ENCODE results near the gene SLC37A1. TPM values are rescaled to one million over a fixed set of nuclear protein-coding genes. Genes with fewer than 3 reads are reported as not detected.

Gene SLC37A1
- total RNA-seq, 2 experiments from 2014 or later, result 18.9 to 19.2 TPM

DNA sequence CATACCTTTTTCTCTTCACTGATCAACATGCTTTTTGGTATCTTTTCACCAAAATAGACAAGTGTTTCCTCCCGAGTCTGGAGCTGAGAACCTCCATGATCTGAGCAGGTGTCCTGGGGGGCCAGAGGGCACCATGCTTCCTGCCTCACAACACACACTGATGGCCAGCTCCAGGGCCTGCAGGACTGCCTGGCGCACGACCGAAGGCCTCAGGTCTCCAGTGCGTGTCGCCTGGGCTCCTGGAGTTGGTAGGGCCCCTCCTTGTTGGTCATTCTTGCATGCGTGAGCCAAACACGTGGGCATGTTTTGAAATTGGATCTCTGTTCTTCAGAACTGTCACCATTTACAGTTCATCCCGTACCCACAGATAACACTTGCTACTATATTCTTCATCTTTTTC is 64.4 kb downstream of the SLC37A1 start:
- H3K36me3 Mint-ChIP-seq (ENCODE audit: low read depth), result peaks cover 23% of the 10 kb centered on the region
- H3K4me1 Mint-ChIP-seq (ENCODE audit: low read depth), result no peaks in the 10 kb centered on the region
- ChIA-PET POLR2A (no interaction called here), CTCF (interaction anchor here (1.0 kb wide), 1 partner anchor 13 kb away, joined by 3 read pairs; no protein-coding TSS in a partner anchor)
- ATAC-seq (no peak), DNase-seq (no peak)
- H3K27ac Mint-ChIP-seq, result no peak overlapping the region
- no peaks in the 10 kb centered on the region for H3K27me3 Mint-ChIP-seq (ENCODE audit: low read depth)
- peaks cover 14% of the 10 kb centered on the region for H3K9me3 Mint-ChIP-seq (ENCODE audit: insufficient read depth)
- H3K4me3 Mint-ChIP-seq, result no peak overlapping the region

DNA sequence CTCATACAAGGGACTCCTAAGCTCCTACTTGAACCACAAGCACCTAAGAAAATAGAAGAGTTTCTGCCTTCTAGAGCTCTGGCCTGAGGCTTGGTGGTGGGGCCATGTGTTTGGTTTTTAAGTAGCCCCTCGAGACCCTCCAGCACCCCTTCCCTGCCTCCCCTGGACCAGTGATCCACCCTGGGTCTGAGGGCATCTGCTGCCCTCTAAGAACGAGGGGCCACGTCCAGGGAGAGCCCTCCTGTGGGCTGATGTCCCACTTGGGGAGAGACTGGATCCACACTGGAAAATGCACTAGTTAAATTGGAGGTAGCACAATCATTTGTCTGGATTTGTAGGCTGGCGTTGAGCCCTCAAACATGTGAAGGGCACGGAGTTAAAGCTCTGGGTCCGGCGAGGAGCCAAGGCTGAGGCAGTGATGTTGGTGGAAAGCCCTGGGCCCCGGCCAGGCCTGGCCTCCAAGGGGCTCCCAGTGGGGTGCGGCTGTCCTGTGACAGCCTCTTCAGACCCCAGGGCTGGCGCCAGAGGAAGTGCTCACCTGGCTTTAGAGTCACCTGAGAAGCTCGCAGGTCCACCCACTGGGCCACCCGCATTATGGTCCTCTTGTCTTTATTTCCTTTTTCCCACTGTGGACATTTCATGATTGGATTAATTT is 65.2 kb downstream of the SLC37A1 start:
- H3K36me3 Mint-ChIP-seq (ENCODE audit: low read depth), result peaks cover 23% of the 10 kb centered on the region
- ChIA-PET POLR2A (no interaction called here), CTCF (interaction anchor here (1.0 kb wide), 1 partner anchor 13 kb away, joined by 3 read pairs; no protein-coding TSS in a partner anchor)

DNA sequence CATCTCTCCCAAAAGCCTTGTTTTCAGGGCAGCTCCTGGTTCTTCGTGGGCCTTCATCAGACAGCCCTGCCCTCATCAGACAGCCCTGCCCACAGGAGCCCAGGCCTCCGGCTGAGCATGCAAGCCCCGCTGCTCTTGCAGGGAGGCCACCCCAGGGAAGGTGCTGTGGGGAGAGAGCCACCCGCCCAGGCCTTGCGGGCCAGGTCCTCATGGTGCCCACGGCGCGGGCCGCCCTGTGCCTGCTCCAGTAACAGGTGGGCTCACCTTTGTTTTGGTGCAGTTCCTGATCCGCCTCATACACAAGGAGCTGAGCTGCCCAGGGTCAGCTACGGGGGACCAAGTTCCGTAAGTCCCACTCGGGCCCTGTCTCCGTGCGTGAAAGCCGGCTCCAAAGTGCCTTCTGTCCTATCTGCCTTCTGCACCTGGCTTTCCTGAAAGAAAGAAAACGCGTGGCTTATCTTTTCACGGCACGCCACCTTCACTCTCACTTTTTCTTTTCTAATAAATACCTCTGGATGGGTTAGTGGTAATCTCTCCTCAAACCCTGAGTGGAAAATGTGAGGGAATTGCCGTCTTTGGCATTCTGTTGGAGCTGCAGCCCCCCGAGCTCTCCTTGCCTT is 65.9 kb downstream of the SLC37A1 start:
- ChIA-PET POLR2A (no interaction called here), CTCF (no interaction called here)
- Mint-ChIP-seq H3K4me3 (no peak overlapping the region), H3K36me3 (ENCODE audit: low read depth) (peaks cover 23% of the 10 kb centered on the region), H3K4me1 (ENCODE audit: low read depth) (peaks cover under 1% of the 10 kb centered on the region), H3K27ac (no peak overlapping the region), H3K27me3 (ENCODE audit: low read depth) (no peaks in the 10 kb centered on the region), H3K9me3 (ENCODE audit: insufficient read depth) (peaks cover 14% of the 10 kb centered on the region)
- no peak for ATAC-seq
- DNase-seq, result no peak

More for the DNA sequence above, 65.2 kb downstream of the SLC37A1 start:
- Mint-ChIP-seq H3K9me3 (ENCODE audit: insufficient read depth) (peaks cover 14% of the 10 kb centered on the region), H3K27me3 (ENCODE audit: low read depth) (no peaks in the 10 kb centered on the region), H3K4me1 (ENCODE audit: low read depth) (no peaks in the 10 kb centered on the region), H3K27ac (no peak overlapping the region), H3K4me3 (no peak overlapping the region)
- DNase-seq (no peak), ATAC-seq (no peak)

DNA sequence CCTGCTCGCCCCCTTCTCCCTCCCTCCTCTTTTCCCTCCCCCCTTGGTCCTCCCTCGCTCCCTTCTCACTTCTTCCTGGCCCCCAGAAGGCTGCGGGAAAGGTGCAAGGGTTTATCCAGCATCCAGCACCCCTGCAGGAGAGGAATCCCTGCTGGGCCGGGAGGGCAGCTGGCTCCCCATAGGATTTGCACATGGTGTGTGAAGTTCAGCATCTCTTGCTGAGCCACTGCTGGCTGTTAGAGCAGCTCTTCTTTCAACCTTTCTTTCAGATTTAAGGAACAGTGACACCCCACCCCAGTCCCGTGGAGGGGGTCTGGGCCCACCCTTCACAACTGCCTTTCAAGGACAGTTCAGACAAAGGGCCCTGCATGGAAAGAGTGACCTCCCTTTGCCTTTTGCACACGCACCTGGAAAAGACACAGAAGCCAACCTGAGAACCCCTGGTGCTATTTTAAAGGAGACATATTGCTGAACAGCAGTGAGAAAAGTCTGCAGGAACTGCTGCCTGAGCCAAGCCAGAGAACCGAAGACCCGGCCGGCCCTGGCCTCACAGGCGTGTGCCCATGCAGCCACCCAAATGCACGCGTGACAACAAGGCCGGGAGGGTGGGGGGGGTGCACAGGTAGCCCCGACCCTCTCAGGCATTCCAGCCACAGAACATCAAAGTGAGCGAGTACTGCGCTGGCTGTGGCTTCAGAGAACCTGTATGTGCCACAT is 66.6 kb downstream of the SLC37A1 start:
- Mint-ChIP-seq H3K27ac (no peak overlapping the region), H3K4me1 (ENCODE audit: low read depth) (peaks cover 5% of the 10 kb centered on the region), H3K9me3 (ENCODE audit: insufficient read depth) (peaks cover 14% of the 10 kb centered on the region), H3K4me3 (no peak overlapping the region), H3K36me3 (ENCODE audit: low read depth) (peaks cover 19% of the 10 kb centered on the region), H3K27me3 (ENCODE audit: low read depth) (no peaks in the 10 kb centered on the region)
- POLR2A ChIA-PET, result no interaction called here
- DNase-seq (no peak), ATAC-seq (no peak)
- CTCF ChIA-PET, result interaction anchor here (0.6 kb wide), 1 partner anchor 105 kb away, joined by 4 read pairs; no protein-coding TSS in a partner anchor

DNA sequence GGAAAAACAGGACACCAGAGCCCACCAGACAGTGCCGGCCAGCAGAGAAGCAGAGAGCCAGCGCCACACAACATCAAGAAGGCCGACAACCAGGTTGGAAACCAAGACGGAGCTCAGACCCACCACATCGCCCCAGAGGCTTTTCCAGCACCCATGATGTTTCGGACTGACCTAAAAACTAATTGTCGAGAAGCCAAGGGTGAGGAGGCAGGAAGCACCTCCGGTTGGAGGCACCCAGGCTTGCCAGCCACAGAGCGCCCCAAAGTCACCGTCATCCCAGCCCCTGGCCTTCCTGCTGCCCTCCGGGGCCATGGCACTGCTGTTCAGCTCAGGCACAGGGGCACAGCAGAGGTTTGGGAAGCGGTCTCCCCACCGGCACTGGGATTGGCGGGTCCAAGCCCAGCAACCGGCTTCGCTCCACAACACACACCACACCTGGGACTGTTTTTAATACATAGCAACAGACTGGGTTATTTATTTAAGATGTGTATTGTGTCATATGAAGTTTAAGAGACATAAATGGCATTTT is 67.2 kb downstream of the SLC37A1 start:
- H3K4me3 Mint-ChIP-seq, result no peak overlapping the region

DNA sequence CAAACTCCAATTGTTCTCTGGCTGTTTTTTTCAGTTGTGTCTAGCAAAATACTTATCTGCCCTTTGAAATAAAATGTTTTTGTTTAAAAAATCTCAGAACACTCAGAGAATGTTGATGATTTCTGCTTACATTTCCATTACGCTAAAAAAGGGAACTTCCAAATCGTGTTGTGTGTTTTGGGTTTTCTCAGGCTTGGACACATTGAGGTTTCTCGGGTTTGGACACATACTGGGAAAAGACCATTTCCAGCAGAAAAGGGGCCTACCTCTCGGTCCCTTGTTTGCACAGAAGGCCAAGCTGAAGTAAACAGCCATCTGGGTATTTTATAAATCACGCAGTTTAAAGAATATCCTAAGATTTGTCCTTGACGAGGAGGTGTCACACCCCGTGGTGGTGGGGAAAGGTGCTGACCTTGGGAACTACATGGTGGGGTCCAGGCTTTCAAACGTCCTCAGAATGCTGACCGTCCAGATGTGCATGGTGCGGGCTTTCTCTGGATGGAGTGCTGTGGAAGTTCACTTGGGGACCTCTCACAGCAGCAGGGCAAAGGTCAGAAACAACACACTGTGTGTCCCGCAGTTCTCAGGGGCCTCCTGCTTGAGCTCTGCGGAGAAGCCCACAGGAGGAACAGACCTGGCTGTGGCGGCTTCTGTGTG is 67.8 kb downstream of the SLC37A1 start:
- Mint-ChIP-seq H3K36me3 (ENCODE audit: low read depth) (peaks cover 8% of the 10 kb centered on the region), H3K4me3 (no peak overlapping the region), H3K4me1 (ENCODE audit: low read depth) (peaks cover 5% of the 10 kb centered on the region), H3K9me3 (ENCODE audit: insufficient read depth) (peaks cover 5% of the 10 kb centered on the region), H3K27me3 (ENCODE audit: low read depth) (no peaks in the 10 kb centered on the region), H3K27ac (no peak overlapping the region)
- ATAC-seq, result no peak
- POLR2A ChIA-PET, result no interaction called here
- no peak for DNase-seq
- CTCF ChIA-PET, result interaction anchor here (0.6 to 1.7 kb wide), 2 partner anchors 12 to 104 kb away, joined by 4 to 11 read pairs; no protein-coding TSS in a partner anchor

More for the DNA sequence above, 67.2 kb downstream of the SLC37A1 start:
- no peaks in the 10 kb centered on the region for H3K27me3 Mint-ChIP-seq (ENCODE audit: low read depth)
- ChIA-PET POLR2A (no interaction called here), CTCF (interaction anchor here (0.6 kb wide), 1 partner anchor 104 kb away, joined by 4 read pairs; no protein-coding TSS in a partner anchor)
- no peak for ATAC-seq
- DNase-seq, result no peak
- peaks cover 5% of the 10 kb centered on the region for H3K4me1 Mint-ChIP-seq (ENCODE audit: low read depth)
- H3K36me3 Mint-ChIP-seq (ENCODE audit: low read depth), result peaks cover 13% of the 10 kb centered on the region
- H3K9me3 Mint-ChIP-seq (ENCODE audit: insufficient read depth), result peaks cover 11% of the 10 kb centered on the region
- H3K27ac Mint-ChIP-seq, result no peak overlapping the region

DNA sequence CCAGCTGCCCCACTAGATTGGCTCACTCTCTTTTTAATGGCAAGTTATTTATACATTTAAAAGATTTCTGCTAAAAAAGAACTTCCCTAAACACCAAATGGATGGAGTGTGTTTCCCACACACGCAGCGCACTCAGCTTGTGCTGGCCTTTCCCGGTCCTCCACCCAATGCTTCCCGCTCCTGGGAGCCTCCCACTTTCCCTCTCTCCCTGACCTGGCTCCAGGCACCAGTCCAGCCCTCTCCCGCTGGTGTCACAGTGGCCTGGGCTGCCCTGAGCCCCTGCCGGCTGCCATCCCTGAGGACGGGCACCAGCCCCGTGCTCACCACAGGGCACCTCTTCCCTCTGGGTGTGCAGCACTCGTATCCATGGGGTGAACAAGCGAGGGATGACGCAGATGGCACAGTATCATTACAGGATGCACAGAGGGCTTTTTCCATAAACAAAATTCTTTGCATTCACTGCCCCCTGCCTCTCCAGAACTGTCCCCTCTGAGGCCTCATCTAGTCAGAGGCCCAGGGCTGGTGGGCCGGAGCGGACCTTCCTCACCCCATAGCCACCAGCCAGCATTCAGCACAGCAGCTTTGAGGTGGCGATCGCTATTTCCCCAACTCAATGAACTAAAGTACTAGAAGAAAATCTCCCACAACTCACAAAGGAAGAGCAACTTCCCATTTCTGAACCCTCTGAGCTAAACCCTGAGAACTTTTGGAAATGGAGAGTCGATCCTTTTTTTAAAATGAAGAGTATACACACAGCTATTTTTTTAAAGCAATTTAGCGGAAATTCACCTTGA is 68.5 kb downstream of the SLC37A1 start:
- Mint-ChIP-seq H3K9me3 (ENCODE audit: insufficient read depth) (no peaks in the 10 kb centered on the region), H3K4me3 (no peak overlapping the region), H3K4me1 (ENCODE audit: low read depth) (peaks cover 5% of the 10 kb centered on the region), H3K27ac (no peak overlapping the region), H3K27me3 (ENCODE audit: low read depth) (no peaks in the 10 kb centered on the region), H3K36me3 (ENCODE audit: low read depth) (peaks cover 2% of the 10 kb centered on the region)
- ATAC-seq (no peak), DNase-seq (no peak)
- ChIA-PET CTCF (interaction anchor here (1.7 kb wide), 1 partner anchor 11 kb away, joined by 11 read pairs; no protein-coding TSS in a partner anchor), POLR2A (no interaction called here)

DNA sequence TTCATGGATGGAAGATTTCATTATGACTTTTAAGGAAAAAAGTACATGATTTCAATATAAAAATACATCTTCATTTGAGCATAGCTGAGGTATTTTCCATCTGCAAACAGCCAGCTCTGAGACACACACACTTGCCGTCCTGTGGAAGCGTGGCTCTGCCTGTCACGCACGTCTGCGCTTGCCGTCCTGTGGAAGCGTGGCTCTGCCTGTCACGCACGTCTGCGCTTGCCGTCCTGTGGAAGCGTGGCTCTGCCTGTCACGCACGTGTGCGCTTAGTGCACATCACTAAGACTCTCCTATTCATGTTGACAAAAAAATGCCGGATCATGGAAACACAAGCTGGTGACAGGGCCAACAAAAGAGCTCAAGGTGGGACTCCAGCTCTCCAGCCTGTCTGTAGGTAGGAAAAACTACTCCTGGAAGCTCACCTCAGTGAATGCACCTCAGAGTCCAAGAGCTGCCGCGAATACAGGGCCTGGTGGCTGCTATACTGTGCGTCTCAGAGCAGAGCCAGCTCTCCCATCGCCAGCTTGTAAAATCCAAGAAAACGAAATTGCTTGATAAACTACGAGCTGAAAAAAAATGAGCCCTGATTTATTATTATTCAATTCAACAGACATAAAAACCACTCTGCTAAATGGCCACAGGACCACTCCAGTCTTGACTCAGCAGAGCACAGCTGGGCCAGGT is 69.3 kb downstream of the SLC37A1 start:
- peaks cover 5% of the 10 kb centered on the region for H3K4me1 Mint-ChIP-seq (ENCODE audit: low read depth)
- H3K27me3 Mint-ChIP-seq (ENCODE audit: low read depth), result no peaks in the 10 kb centered on the region
- H3K36me3 Mint-ChIP-seq (ENCODE audit: low read depth), result no peaks in the 10 kb centered on the region
- ATAC-seq, result no peak
- no peak overlapping the region for H3K27ac Mint-ChIP-seq
- DNase-seq, result no peak
- ChIA-PET POLR2A (interaction anchor here (0.6 to 0.7 kb wide), 2 partner anchors 68 to 96 kb away, joined by 3 to 5 read pairs; no protein-coding TSS in a partner anchor), CTCF (interaction anchor here (1.7 kb wide), 1 partner anchor 11 kb away, joined by 11 read pairs; no protein-coding TSS in a partner anchor)
- no peak overlapping the region for H3K4me3 Mint-ChIP-seq
- H3K9me3 Mint-ChIP-seq (ENCODE audit: insufficient read depth), result no peaks in the 10 kb centered on the region

DNA sequence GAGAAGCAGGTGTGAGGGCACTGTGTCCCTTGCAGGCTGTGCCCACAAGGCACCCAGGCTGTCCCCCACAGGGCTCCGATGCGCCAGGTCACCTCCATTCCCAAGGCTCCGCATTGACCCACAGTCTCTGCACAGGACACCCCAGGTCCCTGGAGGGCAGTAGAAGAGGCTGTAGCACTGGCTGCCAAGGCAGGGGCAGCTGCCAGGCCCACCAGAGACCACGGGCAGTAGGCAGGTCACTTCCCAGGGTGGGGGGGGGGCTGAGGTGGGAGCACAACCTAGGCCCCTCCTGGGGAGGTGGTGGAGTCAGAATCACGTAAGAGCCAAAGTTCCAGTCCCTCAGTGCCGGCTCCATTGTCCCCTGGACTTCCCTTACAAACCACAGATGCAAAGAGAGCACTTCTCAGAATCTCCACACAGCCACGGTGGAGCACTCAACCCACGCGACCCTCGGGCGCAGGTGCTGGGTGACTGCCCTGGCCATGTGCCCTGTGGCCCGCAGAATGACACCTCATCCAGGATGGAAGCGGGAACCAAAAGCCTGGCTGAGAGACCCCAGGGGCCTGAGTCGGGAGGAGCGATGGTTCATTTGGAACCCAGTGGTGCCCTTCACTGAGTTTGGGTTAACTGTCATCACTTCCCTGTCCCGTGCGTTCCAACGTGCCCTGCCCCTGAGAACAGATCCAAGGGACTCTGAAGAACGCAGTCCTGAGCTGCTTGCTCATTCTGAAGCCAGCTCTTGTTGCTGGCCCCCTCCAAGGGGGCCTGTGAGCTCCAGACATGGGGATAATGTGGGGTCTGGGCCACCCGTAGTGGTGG is 70.0 kb downstream of the SLC37A1 start:
- no peaks in the 10 kb centered on the region for H3K27me3 Mint-ChIP-seq (ENCODE audit: low read depth)
- POLR2A ChIA-PET, result interaction anchor here (0.7 kb wide), 1 partner anchor 95 kb away, joined by 5 read pairs; no protein-coding TSS in a partner anchor
- no peak for ATAC-seq

DNA sequence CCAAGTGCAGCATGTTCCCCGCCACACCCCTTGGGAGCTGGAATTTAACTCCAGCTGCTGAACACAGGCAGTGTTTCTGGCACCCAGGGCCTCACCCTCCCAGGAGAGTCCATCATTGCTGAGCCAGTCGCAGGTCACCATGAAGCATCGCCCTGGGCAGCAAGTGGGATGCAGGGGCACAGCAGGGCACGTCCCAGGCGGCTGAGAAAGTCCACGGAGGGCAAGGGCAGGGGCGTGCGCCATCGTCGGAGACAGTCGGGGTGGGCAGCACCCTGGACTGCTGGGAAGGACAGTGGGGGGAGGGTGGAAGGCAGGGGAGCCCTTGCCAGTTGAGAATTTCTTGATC is 70.6 kb downstream of the SLC37A1 start:
- H3K4me1 Mint-ChIP-seq (ENCODE audit: low read depth), result peaks cover 5% of the 10 kb centered on the region
- DNase-seq, result no peak
- H3K27me3 Mint-ChIP-seq (ENCODE audit: low read depth), result no peaks in the 10 kb centered on the region
- ChIA-PET CTCF (interaction anchor here (1.0 kb wide), 1 partner anchor 9 kb away, joined by 4 read pairs; no protein-coding TSS in a partner anchor), POLR2A (no interaction called here)
- no peak overlapping the region for H3K27ac Mint-ChIP-seq
- H3K36me3 Mint-ChIP-seq (ENCODE audit: low read depth), result no peaks in the 10 kb centered on the region
- H3K9me3 Mint-ChIP-seq (ENCODE audit: insufficient read depth), result no peaks in the 10 kb centered on the region
- H3K4me3 Mint-ChIP-seq, result no peak overlapping the region
- ATAC-seq, result no peak

More for the DNA sequence above, 70.0 kb downstream of the SLC37A1 start:
- H3K36me3 Mint-ChIP-seq (ENCODE audit: low read depth), result no peaks in the 10 kb centered on the region
- no peaks in the 10 kb centered on the region for H3K9me3 Mint-ChIP-seq (ENCODE audit: insufficient read depth)
- DNase-seq, result no peak
- peaks cover 5% of the 10 kb centered on the region for H3K4me1 Mint-ChIP-seq (ENCODE audit: low read depth)
- H3K4me3 Mint-ChIP-seq, result no peak overlapping the region
- H3K27ac Mint-ChIP-seq, result no peak overlapping the region
- CTCF ChIA-PET, result interaction anchor here (1.7 kb wide), 1 partner anchor 10 kb away, joined by 11 read pairs; no protein-coding TSS in a partner anchor

Measured in activated CD8-positive, alpha-beta T cell treated with anti-CD3 and anti-CD28 coated beads, Interleukin-2, amount 10 ng/mL, durations not matched to agents 7 days and 5 days (primary cell).